Gastrocnemius medialis (tissue), 4 donors: ENCODE results near the gene WASHC4. TPM values are rescaled to one million over a fixed set of nuclear protein-coding genes. Genes with fewer than 3 reads are reported as not detected.

ENCODE experiments used
- ATAC-seq, 2 donors: fragments of 150-250 bp; one replicate each; pipeline ENCODE4 v1.9.1; 2016
- DNase-seq, 2 donors: peaks; one replicate each; pipeline ENCODE4 v3.0.0-alpha.2; 2019
- H3K27ac ChIP-seq, 4 donors: fragments of 200-600 bp; sonication (generic); 1 replicate in 1 of 4; 2 replicates in 3 of 4; pipeline ENCODE4 v1.5.1; 2016 to 2018; ENCODE audit warnings: mild to moderate bottlenecking in 2 of 4, moderate library complexity in 1 of 4
- H3K27me3 ChIP-seq, 3 donors: fragments of 200-600 bp; sonication (generic) in 2 of 3; 1 replicate in 1 of 3; 2 replicates in 2 of 3; pipeline versions ENCODE4 v1.5.1 to v1.6.0; 2016 to 2019; ENCODE audit warnings: mild to moderate bottlenecking in 1 of 3, moderate library complexity in 1 of 3
- H3K36me3 ChIP-seq, 2 donors: fragments of 200-600 bp; sonication (generic) in 1 of 2; one replicate each; pipeline ENCODE4 v1.5.1; 2017 to 2018
- H3K4me1 ChIP-seq, 2 donors: fragments of 200-600 bp; sonication (generic) in 1 of 2; one replicate each; pipeline ENCODE4 v1.5.1; 2016 to 2017; ENCODE audit warnings: mild to moderate bottlenecking in 2 of 2
- H3K4me3 ChIP-seq, 4 donors: fragments of 200-600 bp; sonication (generic) in 3 of 4; 1 replicate in 1 of 4; 2 replicates in 3 of 4; pipeline ENCODE4 v1.5.1; 2016 to 2019; ENCODE audit warnings: mild to moderate bottlenecking in 2 of 4
- H3K9me3 ChIP-seq, 3 donors: fragments of 200-600 bp; sonication (generic) in 2 of 3; 1 replicate in 1 of 3; 2 replicates in 2 of 3; pipeline ENCODE4 v1.5.1; 2016 to 2019
- CTCF ChIP-seq, 5 experiments: fragments of 450-650 bp in 3 of 5; fragments of 200-600 bp in 2 of 5; sonication (generic) in 2 of 5; IDR thresholded peaks in 4 of 5; conservative IDR thresholded peaks in 1 of 5; 1 replicate in 4 of 5; 2 replicates in 1 of 5; pipeline ENCODE4 v1.5.1; 2016 to 2019; ENCODE audit warnings: antibody characterized with exemption in 5 of 5, mild to moderate bottlenecking in 3 of 5, moderate library complexity in 3 of 5
- POLR2A ChIP-seq, 2 donors: fragments of 450-650 bp; IDR thresholded peaks; one replicate each; pipeline ENCODE4 v1.6.1; 2017; ENCODE audit warnings: antibody characterized with exemption in 2 of 2, mild to moderate bottlenecking in 2 of 2, moderate library complexity in 2 of 2
- in situ Hi-C, 4 donors: fragments of 200-750 bp; cut with MboI; loops; one replicate each; pipeline versions ENCODE4 v1.15.0 to v1.8.0; 2017; ENCODE audit warnings: low sequenced_read_pairs in 4 of 4
- intact Hi-C: fragments of 100-400 bp; cut with DNase I; formaldehyde crosslinking; loops from one replicate; pipeline ENCODE4 v1.15.1; 2023; ENCODE audit warnings: low total_unique reads
- total RNA-seq, 4 donors: library from RNA; depleted of rRNA; stranded (reverse); fragments of >200 nt; gene quantifications; one replicate each; pipeline versions ENCODE4 v1.1.0 to v1.2.3, GENCODE V29; 2016

The WASHC4 gene
- total RNA-seq, 4 donors from 2014 or later: 23.6 to 53.2 (median 36.7) TPM

- no peak overlapping the region for H3K27ac ChIP-seq
- TF ChIP-seq CTCF (IDR thresholded peaks at IDR 0.05 in 4 of 5, conservative IDR thresholded peaks at IDR 0.05 in 1 of 5) (no peak), POLR2A (IDR thresholded peaks at IDR 0.05) (no peak)
- in situ Hi-C loops: no loop called here
- H3K27me3 ChIP-seq: no peaks in the 10 kb centered on the region
- no peaks in the 10 kb centered on the region for H3K9me3 ChIP-seq
- DNase-seq: no peak
- peaks cover 0 to 89% of the 10 kb centered on the region in 2 donors for H3K36me3 ChIP-seq
- intact Hi-C loops: no loop called here
- no peak overlapping the region for H3K4me3 ChIP-seq
- no peaks in the 10 kb centered on the region for H3K4me1 ChIP-seq
- no peak for ATAC-seq
Observed at GRCh38 chr12:105192624-105193225, 85.2 kb downstream of the WASHC4 start.

GRCh38 chr12:105194947-105195346 lies 87.4 kb downstream of the WASHC4 start:
- in situ Hi-C loops (no loop called here), intact Hi-C loops (no loop called here)
- Histone ChIP-seq H3K27me3 (no peaks in the 10 kb centered on the region), H3K27ac (no peak overlapping the region), H3K36me3 (peaks cover 0 to 80% of the 10 kb centered on the region in 2 donors), H3K4me3 (no peak overlapping the region), H3K9me3 (no peaks in the 10 kb centered on the region), H3K4me1 (no peaks in the 10 kb centered on the region)
- ATAC-seq (no peak), DNase-seq (no peak)
- TF ChIP-seq CTCF (IDR thresholded peaks at IDR 0.05 in 4 of 5, conservative IDR thresholded peaks at IDR 0.05 in 1 of 5) (no peak), POLR2A (IDR thresholded peaks at IDR 0.05) (no peak)

GRCh38 chr12:105196090-105196489 lies 88.6 kb downstream of the WASHC4 start:
- in situ Hi-C loops (no loop called here), intact Hi-C loops (no loop called here)
- ATAC-seq (no peak), DNase-seq (no peak)
- Histone ChIP-seq H3K4me3 (no peak overlapping the region), H3K9me3 (no peaks in the 10 kb centered on the region), H3K27ac (no peak overlapping the region), H3K4me1 (no peaks in the 10 kb centered on the region), H3K27me3 (no peaks in the 10 kb centered on the region), H3K36me3 (peaks cover 0 to 79% of the 10 kb centered on the region in 2 donors)
- TF ChIP-seq POLR2A (IDR thresholded peaks at IDR 0.05): no peak
- TF ChIP-seq CTCF (IDR thresholded peaks at IDR 0.05 in 4 of 5, conservative IDR thresholded peaks at IDR 0.05 in 1 of 5): no peak

- H3K4me1 ChIP-seq: no peaks in the 10 kb centered on the region
- no peak overlapping the region for H3K4me3 ChIP-seq
- H3K36me3 ChIP-seq: peaks cover 0 to 77% of the 10 kb centered on the region in 2 donors
- ATAC-seq (no peak), DNase-seq (no peak)
- no peaks in the 10 kb centered on the region for H3K9me3 ChIP-seq
- TF ChIP-seq POLR2A (IDR thresholded peaks at IDR 0.05) (no peak), CTCF (IDR thresholded peaks at IDR 0.05 in 4 of 5, conservative IDR thresholded peaks at IDR 0.05 in 1 of 5) (no peak)
- H3K27me3 ChIP-seq: no peaks in the 10 kb centered on the region
- H3K27ac ChIP-seq: no peak overlapping the region
- in situ Hi-C loops: no loop called here
- intact Hi-C loops: no loop called here
Observed at GRCh38 chr12:105198961-105199360, 91.4 kb downstream of the WASHC4 start.

GRCh38 chr12:105200385-105200784 lies 92.9 kb downstream of the WASHC4 start:
- H3K4me3 ChIP-seq: no peak overlapping the region
- DNase-seq (no peak), ATAC-seq (no peak)
- no peaks in the 10 kb centered on the region for H3K9me3 ChIP-seq
- in situ Hi-C loops: no loop called here
- no peaks in the 10 kb centered on the region for H3K27me3 ChIP-seq
- no peak for TF ChIP-seq POLR2A (IDR thresholded peaks at IDR 0.05)
- TF ChIP-seq CTCF (IDR thresholded peaks at IDR 0.05 in 4 of 5, conservative IDR thresholded peaks at IDR 0.05 in 1 of 5): no peak
- H3K4me1 ChIP-seq: no peaks in the 10 kb centered on the region
- H3K36me3 ChIP-seq: peaks cover 0 to 76% of the 10 kb centered on the region in 2 donors
- H3K27ac ChIP-seq: no peak overlapping the region
- intact Hi-C loops: no loop called here
